Ishikawa (cell line): ENCODE data around the gene HERC2.

Experiments used
- CREB1 ChIP-seq: IDR thresholded peaks from 2 replicates; pipeline ENCODE4 v1.6.1; 2012; ENCODE audit warnings: low read depth
- EGR1 ChIP-seq: IDR thresholded peaks from 2 replicates; pipeline ENCODE4 v1.6.1; 2012
- EP300 ChIP-seq: IDR thresholded peaks from 2 replicates; pipeline ENCODE4 v1.6.1; 2012; ENCODE audit warnings: borderline replicate concordance
- FOXM1 ChIP-seq: IDR thresholded peaks from 2 replicates; pipeline ENCODE4 v1.6.1; 2012; ENCODE audit warnings: low read depth, borderline replicate concordance
- MAX ChIP-seq: IDR thresholded peaks from 2 replicates; pipeline ENCODE4 v1.6.1; 2012
- RAD21 ChIP-seq: IDR thresholded peaks from 2 replicates; pipeline ENCODE4 v1.6.1; 2012; ENCODE audit warnings: low read depth
- YY1 ChIP-seq: IDR thresholded peaks from 2 replicates; pipeline ENCODE4 v1.6.1; 2012; ENCODE audit warnings: low read depth
- ZBTB7A ChIP-seq: IDR thresholded peaks from 2 replicates; pipeline ENCODE4 v1.6.1; 2012; ENCODE audit warnings: low read depth

GRCh38 chr15:28124841-28125240, 197.1 kb downstream of the HERC2 start:
- TF ChIP-seq EP300 = no peak
- TF ChIP-seq EGR1 = no peak
- no peak for TF ChIP-seq MAX
- no peak for TF ChIP-seq CREB1
- TF ChIP-seq FOXM1 = no peak
- TF ChIP-seq ZBTB7A = no peak
- TF ChIP-seq YY1 = no peak
- no peak for TF ChIP-seq RAD21
